Kidney (tissue), 14 donors: ENCODE results near the gene PCDH1. TPM values are rescaled to one million over a fixed set of nuclear protein-coding genes. Genes with fewer than 3 reads are reported as not detected.

Experiments used
- DNase-seq, 5 donors: peaks; one replicate each; pipeline ENCODE4 v3.0.0-alpha.2; 2013 to 2020
- FAIRE-seq: peaks from 2 replicates; lab custom pipeline; 2012; peaks lifted over from hg19 to GRCh38; lab: Jason Lieb, UNC
- H3K27ac ChIP-seq, 2 donors: one replicate each; pipeline ENCODE4 v1.7.0; 2013; ENCODE audit warnings: low read depth in 2 of 2, low read length in 2 of 2, inconsistent platforms in 1 of 2
- H3K27me3 ChIP-seq: one replicate; pipeline ENCODE4 v1.7.1; 2013; ENCODE audit warnings: low read length, inconsistent platforms; ENCODE audit not compliant: control insufficient read depth, insufficient read depth
- H3K36me3 ChIP-seq, 3 donors: one replicate each; pipeline versions ENCODE4 v1.7.0 to v1.7.1; 2013; ENCODE audit warnings: low read length in 3 of 3, control low read depth in 1 of 3, inconsistent platforms in 1 of 3; ENCODE audit not compliant: insufficient read depth in 3 of 3, control insufficient read depth in 2 of 3
- H3K4me1 ChIP-seq, 3 donors: one replicate each; pipeline versions ENCODE4 v1.7.0 to v1.7.1; 2013; ENCODE audit warnings: low read length in 3 of 3, inconsistent platforms in 1 of 3, low read depth in 1 of 3; ENCODE audit not compliant: control insufficient read depth in 2 of 3, insufficient read depth in 2 of 3
- H3K4me3 ChIP-seq, 3 donors: one replicate each; pipeline versions ENCODE4 v1.7.0 to v1.8.1; 2013; ENCODE audit warnings: low read length in 3 of 3, control low read depth in 1 of 3, inconsistent platforms in 1 of 3
- H3K9ac ChIP-seq, 3 donors: one replicate each; pipeline versions ENCODE4 v1.7.0 to v1.7.1; 2013; ENCODE audit warnings: low read length in 3 of 3, control low read depth in 1 of 3, inconsistent platforms in 1 of 3
- H3K9me3 ChIP-seq, 3 donors: one replicate each; pipeline versions ENCODE4 v1.7.0 to v1.7.1; 2013; ENCODE audit warnings: low read length in 3 of 3, control low read depth in 1 of 3, inconsistent platforms in 1 of 3; ENCODE audit not compliant: control insufficient read depth in 2 of 3, insufficient read depth in 1 of 3
- intact Hi-C: fragments of 100-400 bp; cut with DNase I; formaldehyde crosslinking; loops from one replicate; pipeline ENCODE4 v1.11.1; 2022
- polyA plus RNA-seq: library from polyadenylated mRNA; stranded (reverse); fragments of 350-450 nt; fragmentation: Illumina TruSeq; extraction: RNeasy Lipid Tissue Mini Kit (QIAGEN cat#74804); gene quantifications from one replicate; pipeline ENCODE4 v1.2.3, GENCODE V29; 2014; ENCODE audit warnings: low read depth, low replicate concordance; ENCODE audit not compliant: insufficient read depth
- total RNA-seq: library from RNA; stranded (reverse); fragmentation: NEBNext Ultra II Directional; extraction: Animal tissue kit (Norgen Biotek cat#: 25700); gene quantifications from one replicate; pipeline ENCODE4 v1.2.1, GENCODE V29; 2021
- TF ChIP-seq, protein P1 (sequence below): IDR thresholded peaks from 3 replicates; pipeline ENCODE4 v1.5.1; 2012; ENCODE audit warnings: mild to moderate bottlenecking, moderate library complexity, borderline replicate concordance; ENCODE audit not compliant: insufficient read depth; ENCODE audit errors: extremely low read depth
- donor health status: control.
- donor health status: control.
- donor health status: control.
- donor health status: control.
- donor health status: control.
- donor health status: DM: yes; HTN: yes; CAD: no.
- donor health status: Normal renal cell carcinoma (clear cell type).

Gene PCDH1
- total and polyA plus RNA-seq, 2 donors from 2014 or later: 37.3 to 147 TPM

DNA sequence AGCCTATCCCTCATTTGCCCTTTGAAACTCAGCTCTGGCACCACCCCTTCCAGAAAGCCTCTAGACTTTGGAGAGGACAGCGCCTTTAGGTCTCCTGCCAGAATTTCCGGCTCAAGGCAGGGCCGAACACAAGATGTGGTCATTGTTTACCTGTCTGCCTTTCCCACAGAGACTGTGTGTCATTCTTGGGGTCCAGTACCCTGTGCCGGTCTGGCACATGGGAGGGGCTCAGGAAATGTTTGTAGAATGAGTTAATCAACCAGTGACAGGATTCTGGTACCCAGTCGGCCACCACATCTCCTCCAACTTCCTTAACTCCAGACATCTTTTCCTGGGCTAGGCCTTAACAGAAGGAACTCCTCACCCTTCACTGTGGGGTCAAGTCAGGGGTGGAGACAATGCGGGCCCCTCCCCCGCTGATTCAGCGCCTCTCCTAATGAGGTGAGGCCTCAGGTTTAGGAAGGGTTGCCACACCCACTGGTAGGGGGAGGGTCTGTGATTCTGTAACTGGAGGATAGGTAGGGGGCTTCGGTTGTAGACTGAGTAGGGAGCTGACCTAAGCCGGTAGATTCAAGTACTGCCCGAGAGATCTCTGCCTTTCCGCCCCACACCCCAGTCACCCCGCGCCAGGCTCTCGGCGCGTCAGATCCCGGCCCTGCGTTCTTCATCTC, 29.3 kb downstream of the PCDH1 start:
- Histone ChIP-seq H3K27ac (peak overlapping the region; percentile 100), H3K27me3 (no peaks in the 10 kb centered on the region), H3K9ac (peak overlapping the region in 2 of 3 donors; percentile 72 to 88), H3K9me3 (no peaks in the 10 kb centered on the region), H3K4me1 (peaks cover 0 to 33% (median 31%) of the 10 kb centered on the region in 3 donors), H3K4me3 (peak overlapping the region; percentile 25 to 91 (median 40)), H3K36me3 (no peaks in the 10 kb centered on the region)
- intact Hi-C loops: no loop called here
- peak in 4 of 5 donors; percentile 73 to 93 (median 80) for DNase-seq
- TF ChIP-seq, protein P1, sequence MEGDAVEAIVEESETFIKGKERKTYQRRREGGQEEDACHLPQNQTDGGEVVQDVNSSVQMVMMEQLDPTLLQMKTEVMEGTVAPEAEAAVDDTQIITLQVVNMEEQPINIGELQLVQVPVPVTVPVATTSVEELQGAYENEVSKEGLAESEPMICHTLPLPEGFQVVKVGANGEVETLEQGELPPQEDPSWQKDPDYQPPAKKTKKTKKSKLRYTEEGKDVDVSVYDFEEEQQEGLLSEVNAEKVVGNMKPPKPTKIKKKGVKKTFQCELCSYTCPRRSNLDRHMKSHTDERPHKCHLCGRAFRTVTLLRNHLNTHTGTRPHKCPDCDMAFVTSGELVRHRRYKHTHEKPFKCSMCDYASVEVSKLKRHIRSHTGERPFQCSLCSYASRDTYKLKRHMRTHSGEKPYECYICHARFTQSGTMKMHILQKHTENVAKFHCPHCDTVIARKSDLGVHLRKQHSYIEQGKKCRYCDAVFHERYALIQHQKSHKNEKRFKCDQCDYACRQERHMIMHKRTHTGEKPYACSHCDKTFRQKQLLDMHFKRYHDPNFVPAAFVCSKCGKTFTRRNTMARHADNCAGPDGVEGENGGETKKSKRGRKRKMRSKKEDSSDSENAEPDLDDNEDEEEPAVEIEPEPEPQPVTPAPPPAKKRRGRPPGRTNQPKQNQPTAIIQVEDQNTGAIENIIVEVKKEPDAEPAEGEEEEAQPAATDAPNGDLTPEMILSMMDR: no peak
- no peak for FAIRE-seq

- FAIRE-seq (no peak), DNase-seq (peak; percentile 70 to 85 (median 74))
- Histone ChIP-seq H3K36me3 (no peaks in the 10 kb centered on the region), H3K4me1 (peaks cover 0 to 55% (median 53%) of the 10 kb centered on the region in 3 donors), H3K9ac (no peak overlapping the region), H3K9me3 (no peaks in the 10 kb centered on the region), H3K4me3 (no peak overlapping the region), H3K27me3 (no peaks in the 10 kb centered on the region), H3K27ac (peak overlapping the region in 1 of 2 donors; percentile 0)
- TF ChIP-seq, protein P1: no peak
- intact Hi-C loops: no loop called here
Measured at GRCh38 chr5:141846031-141846430, 32.2 kb downstream of the PCDH1 start.

DNA sequence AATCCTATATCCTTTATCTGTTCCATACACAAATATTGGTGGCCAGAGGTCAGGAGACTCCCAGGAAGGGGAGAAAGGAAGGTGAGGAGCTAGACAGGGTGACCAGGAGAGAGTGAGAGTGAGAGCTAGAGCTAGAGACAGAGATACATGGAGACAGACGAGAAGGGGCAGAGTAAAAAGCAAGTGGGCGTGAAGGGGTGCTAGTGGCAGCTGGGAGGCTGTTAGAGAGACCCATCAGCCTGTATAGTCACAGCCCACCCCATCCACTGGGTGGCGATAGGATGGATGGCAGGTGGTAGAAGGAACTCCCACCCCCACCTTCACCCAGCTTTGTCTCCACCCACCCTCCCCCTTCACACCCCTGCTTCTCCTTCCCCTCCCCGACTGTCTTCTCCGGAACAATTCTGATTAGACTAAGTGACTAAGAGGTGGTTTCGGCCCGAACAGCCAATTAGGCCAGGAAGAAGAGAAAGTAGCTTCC, 32.8 kb downstream of the PCDH1 start:
- intact Hi-C loops: no loop called here
- H3K4me3 ChIP-seq: no peak overlapping the region
- peaks cover 0 to 58% (median 57%) of the 10 kb centered on the region in 3 donors for H3K4me1 ChIP-seq
- no peaks in the 10 kb centered on the region for H3K36me3 ChIP-seq
- no peak overlapping the region for H3K9ac ChIP-seq
- no peak for FAIRE-seq
- TF ChIP-seq, protein P1: no peak
- no peaks in the 10 kb centered on the region for H3K9me3 ChIP-seq
- H3K27ac ChIP-seq: peak overlapping the region; percentile 12 to 59
- no peaks in the 10 kb centered on the region for H3K27me3 ChIP-seq
- peak in 1 of 5 donors; percentile 58 for DNase-seq
